Right lobe of liver (tissue), 4 donors: ENCODE measurements around the gene SEPTIN3.

Experiments
- CTCF ChIP-seq, 4 donors: fragments of 200-600 bp in 3 of 4; fragments of 450-650 bp in 1 of 4; IDR thresholded peaks; one replicate each; pipeline versions ENCODE4 v1.5.1 to v1.8.0; 2016 to 2022; ENCODE audit warnings: antibody characterized with exemption in 4 of 4, mild to moderate bottlenecking in 2 of 4
- POLR2A ChIP-seq: fragments of 450-650 bp; IDR thresholded peaks from one replicate; pipeline ENCODE4 v1.6.1; 2017; ENCODE audit warnings: antibody characterized with exemption, mild to moderate bottlenecking
- donor health status: DM: no; HTN: no; CAD: no.
- donor health status: DM: no; HTN: no; CAD: no.
- donor health status: DM: no; HTN: yes; CAD: no.

GRCh38 chr22:41966225-41966606, 3.0 kb upstream of the SEPTIN3 start:
- TF ChIP-seq POLR2A = no peak
- no peak for TF ChIP-seq CTCF (IDR thresholded peaks at IDR 0.05)
